Measurements from ENCODE around the gene RGS10. TPM values are rescaled to one million over a fixed set of nuclear protein-coding genes. Genes with fewer than 3 reads are reported as not detected.

Gene RGS10
- total and polyA plus RNA-seq, 7 donors: 4.2 to 28.4 (median 9.5) TPM

- no peak for ATAC-seq
- no peak for TF ChIP-seq CTCF (IDR thresholded peaks at IDR 0.05)
- DNase-seq: no peak
- Histone ChIP-seq H3K4me3 (no peak overlapping the region), H3K27ac (no peak overlapping the region), H3K9me3 (no peaks in the 10 kb centered on the region), H3K4me1 (no peaks in the 10 kb centered on the region), H3K36me3 (ENCODE audit: insufficient read depth in 1 of 2, low read depth in 1 of 2) (no peaks in the 10 kb centered on the region), H3K27me3 (ENCODE audit: insufficient read depth in 3 of 3, low read length in 2 of 3) (no peaks in the 10 kb centered on the region)
- intact Hi-C loops (cut with DNase I): no loop called here
- 93 to 97% (median 94%) methylated on average over 9 of the region's 9 CpGs for WGBS, 3 donors
Measured at GRCh38 chr10:119497243-119497642, 45.3 kb downstream of the RGS10 start.

GRCh38 chr10:119496273-119496672 lies 46.2 kb downstream of the RGS10 start:
- intact Hi-C loops (cut with DNase I): no loop called here
- no peak overlapping the region for H3K4me3 ChIP-seq
- ATAC-seq: no peak
- no peaks in the 10 kb centered on the region for H3K4me1 ChIP-seq
- H3K27me3 ChIP-seq (ENCODE audit: insufficient read depth in 3 of 3, low read length in 2 of 3): no peaks in the 10 kb centered on the region
- no peaks in the 10 kb centered on the region for H3K9me3 ChIP-seq
- H3K36me3 ChIP-seq (ENCODE audit: insufficient read depth in 1 of 2, low read depth in 1 of 2): no peaks in the 10 kb centered on the region
- H3K27ac ChIP-seq: no peak overlapping the region
- no peak for TF ChIP-seq CTCF (IDR thresholded peaks at IDR 0.05)
- no peak for DNase-seq
- 89 to 95% (median 94%) methylated on average over 7 of the region's 7 CpGs for WGBS, 3 donors

GRCh38 chr10:119495545-119495944 lies 47.0 kb downstream of the RGS10 start:
- Histone ChIP-seq H3K4me3 (no peak overlapping the region), H3K27ac (no peak overlapping the region), H3K4me1 (no peaks in the 10 kb centered on the region), H3K36me3 (ENCODE audit: insufficient read depth in 1 of 2, low read depth in 1 of 2) (no peaks in the 10 kb centered on the region), H3K9me3 (no peaks in the 10 kb centered on the region), H3K27me3 (ENCODE audit: insufficient read depth in 3 of 3, low read length in 2 of 3) (no peaks in the 10 kb centered on the region)
- intact Hi-C loops (cut with DNase I): no loop called here
- WGBS, 3 donors: 93 to 97% (median 93%) methylated on average over 3 of the region's 3 CpGs
- TF ChIP-seq CTCF (IDR thresholded peaks at IDR 0.05): no peak
- DNase-seq (no peak), ATAC-seq (no peak)

- TF ChIP-seq CTCF (IDR thresholded peaks at IDR 0.05): no peak
- ATAC-seq: no peak
- Histone ChIP-seq H3K4me3 (no peak overlapping the region), H3K27ac (no peak overlapping the region), H3K4me1 (no peaks in the 10 kb centered on the region), H3K36me3 (ENCODE audit: insufficient read depth in 1 of 2, low read depth in 1 of 2) (no peaks in the 10 kb centered on the region), H3K9me3 (no peaks in the 10 kb centered on the region), H3K27me3 (ENCODE audit: insufficient read depth in 3 of 3, low read length in 2 of 3) (no peaks in the 10 kb centered on the region)
- WGBS, 3 donors: 85 to 92% (median 89%) methylated on average over 5 of the region's 5 CpGs
- no peak for DNase-seq
- intact Hi-C loops (cut with DNase I): no loop called here
Measured at GRCh38 chr10:119495021-119495505, 47.5 kb downstream of the RGS10 start.

Measured in psoas muscle (tissue), 8 donors.